ENCODE data around the gene IQCK.

GRCh38 chr16:19744670-19745069 is 26.6 kb downstream of the IQCK start:
- no peak for TF ChIP-seq CTCF (IDR thresholded peaks at IDR 0.05)
- TF ChIP-seq POLR2A (IDR thresholded peaks at IDR 0.05), result no peak
- TF ChIP-seq POLR2AphosphoS5 (IDR thresholded peaks at IDR 0.05), result peak; percentile 25
